CD8-positive, alpha-beta memory T cell (primary cell): ENCODE results near the gene FCHO2. TPM values are rescaled to one million over a fixed set of nuclear protein-coding genes. Genes with fewer than 3 reads are reported as not detected.

ENCODE experiments used
- CTCF ChIA-PET: fragments of 350-600 bp; sonication (Branson Sonifier 250); formaldehyde crosslinking; loops from one replicate; lab custom pipeline; 2021; ENCODE audit warnings: antibody characterized with exemption; lab: Charles Lee
- POLR2A ChIA-PET: fragments of 350-600 bp; sonication (Branson Sonifier 250); formaldehyde crosslinking; loops from one replicate; lab custom pipeline; 2021; ENCODE audit warnings: antibody characterized with exemption; lab: Charles Lee
- DNase-seq, 5 donors: peaks; one replicate each; pipeline versions ENCODE4 v3.0.0 to v3.0.0-alpha.2; 2020 to 2022; ENCODE audit warnings: mixed read lengths in 1 of 5
- H3K27ac ChIP-seq: one replicate; pipeline ENCODE4 v1.7.0; 2013; ENCODE audit warnings: low read depth, mild to moderate bottlenecking, low read length, moderate library complexity
- H3K27me3 ChIP-seq: 2 replicates; pipeline ENCODE4 v1.7.0; 2013; ENCODE audit warnings: low read length, mild to moderate bottlenecking; ENCODE audit not compliant: insufficient read depth, poor library complexity, severe bottlenecking
- H3K36me3 ChIP-seq: 2 replicates; pipeline ENCODE4 v1.7.0; 2013; ENCODE audit warnings: mild to moderate bottlenecking, low read length, moderate library complexity; ENCODE audit not compliant: insufficient read depth
- H3K4me1 ChIP-seq: 2 replicates; pipeline ENCODE4 v1.7.0; 2013; ENCODE audit warnings: mild to moderate bottlenecking, low read length, moderate library complexity; ENCODE audit not compliant: insufficient read depth
- H3K4me3 ChIP-seq: 2 replicates; pipeline ENCODE4 v1.7.0; 2013; ENCODE audit warnings: mild to moderate bottlenecking, low read length
- H3K9me3 ChIP-seq: 2 replicates; pipeline ENCODE4 v1.7.0; 2013; ENCODE audit warnings: mild to moderate bottlenecking, low read length
- H3K27ac Mint-ChIP-seq, 8 donors: one replicate each; pipeline ENCODE4 v1.8.0; 2020 to 2021; ENCODE audit warnings: mixed read lengths in 8 of 8, mild to moderate bottlenecking in 6 of 8, inconsistent platforms in 3 of 8, moderate library complexity in 3 of 8
- H3K27me3 Mint-ChIP-seq, 2 donors: one replicate each; pipeline ENCODE4 v1.8.0; 2020 to 2021; ENCODE audit warnings: mixed read lengths in 2 of 2, mild to moderate bottlenecking in 1 of 2, moderate library complexity in 1 of 2
- H3K36me3 Mint-ChIP-seq, 3 donors: one replicate each; pipeline ENCODE4 v1.8.0; 2020 to 2021; ENCODE audit warnings: mixed read lengths in 3 of 3, inconsistent platforms in 1 of 3, mild to moderate bottlenecking in 1 of 3
- H3K4me1 Mint-ChIP-seq, 3 donors: one replicate each; pipeline ENCODE4 v1.8.0; 2020 to 2021; ENCODE audit warnings: mixed read lengths in 3 of 3, inconsistent platforms in 1 of 3, mild to moderate bottlenecking in 1 of 3
- H3K4me3 Mint-ChIP-seq, 7 donors: one replicate each; pipeline ENCODE4 v1.8.0; 2020 to 2021; ENCODE audit warnings: mixed read lengths in 7 of 7, mild to moderate bottlenecking in 6 of 7, moderate library complexity in 4 of 7, inconsistent platforms in 2 of 7
- H3K9me3 Mint-ChIP-seq, 5 donors: one replicate each; pipeline ENCODE4 v1.8.0; 2020 to 2022; ENCODE audit warnings: mixed read lengths in 5 of 5, mild to moderate bottlenecking in 3 of 5, moderate library complexity in 2 of 5, inconsistent platforms in 1 of 5
- polyA plus RNA-seq: library from polyadenylated mRNA; unstranded; fragments of 300-500 nt; fragmentation: Illumina TruSeq; gene quantifications from one replicate; pipeline ENCODE4 v1.2.3, GENCODE V29; 2021
- total RNA-seq, 2 experiments: library from RNA; stranded (reverse); gene quantifications; one replicate each; pipeline ENCODE4 v1.2.3, GENCODE V29; 2021

The FCHO2 gene
- total and polyA plus RNA-seq, 3 experiments from 2014 or later = 0.98 to 4.2 (median 3.9) TPM

DNA sequence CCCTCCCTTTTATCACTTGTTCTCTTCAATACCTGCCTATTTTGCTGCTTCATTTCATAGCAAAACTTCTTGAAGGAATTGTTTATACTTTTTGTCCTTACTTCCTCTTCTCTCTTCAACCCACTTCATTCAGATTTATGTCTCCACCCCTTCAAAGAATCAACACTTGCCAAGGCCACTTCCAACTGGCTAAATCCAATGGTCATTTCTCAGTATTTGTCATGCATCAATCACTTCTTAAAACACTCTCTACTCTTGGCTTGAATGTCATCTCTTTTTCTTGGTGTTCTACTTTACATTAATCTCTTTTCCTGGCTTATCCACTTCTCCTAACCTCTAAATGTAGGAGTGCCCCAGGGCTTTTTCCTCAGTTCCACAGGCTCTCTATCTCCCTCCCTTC lies 8.3 kb upstream of the FCHO2 start:
- H3K27ac ChIP-seq = no peak overlapping the region
- no peaks in the 10 kb centered on the region for H3K4me1 ChIP-seq
- DNase-seq = no peak
- H3K27ac Mint-ChIP-seq = no peak overlapping the region
- CTCF ChIA-PET = no interaction called here
- H3K36me3 Mint-ChIP-seq = no peaks in the 10 kb centered on the region
- POLR2A ChIA-PET = no interaction called here
- no peaks in the 10 kb centered on the region for H3K36me3 ChIP-seq
- H3K9me3 Mint-ChIP-seq = no peaks in the 10 kb centered on the region
- H3K4me3 Mint-ChIP-seq = no peak overlapping the region
- peaks cover 10 to 48% of the 10 kb centered on the region in 2 donors for H3K27me3 Mint-ChIP-seq
- no peaks in the 10 kb centered on the region for H3K27me3 ChIP-seq
- no peak overlapping the region for H3K4me3 ChIP-seq
- H3K9me3 ChIP-seq = no peaks in the 10 kb centered on the region
- no peaks in the 10 kb centered on the region for H3K4me1 Mint-ChIP-seq

DNA sequence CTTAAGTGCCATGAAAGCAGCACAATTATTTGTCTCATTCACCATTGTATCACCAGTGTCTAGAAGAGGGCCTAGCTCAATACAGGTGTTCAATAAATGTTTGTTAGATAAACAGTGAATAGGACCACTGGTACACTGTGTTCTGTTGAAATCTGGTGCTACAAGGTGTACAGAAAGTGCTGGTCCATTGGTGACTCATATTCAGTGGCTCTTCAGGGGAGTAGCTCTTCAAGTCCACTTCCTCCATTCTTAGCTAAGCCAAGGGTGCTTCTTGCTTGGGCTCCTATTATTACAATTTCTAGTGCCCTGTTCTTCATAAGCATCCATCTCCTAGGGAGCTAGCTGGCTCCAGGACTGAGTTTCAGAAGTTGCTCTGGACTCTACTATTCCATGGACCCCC lies 6.4 kb upstream of the FCHO2 start:
- no peaks in the 10 kb centered on the region for H3K9me3 ChIP-seq
- no peaks in the 10 kb centered on the region for H3K36me3 Mint-ChIP-seq
- ChIA-PET CTCF (no interaction called here), POLR2A (no interaction called here)
- H3K4me1 Mint-ChIP-seq = no peaks in the 10 kb centered on the region
- H3K36me3 ChIP-seq = no peaks in the 10 kb centered on the region
- peak overlapping the region in 1 of 8 donors; percentile 0 for H3K27ac Mint-ChIP-seq
- peaks cover 12 to 55% of the 10 kb centered on the region in 2 donors for H3K27me3 Mint-ChIP-seq
- H3K9me3 Mint-ChIP-seq = no peaks in the 10 kb centered on the region
- no peak overlapping the region for H3K4me3 ChIP-seq
- H3K4me1 ChIP-seq = no peaks in the 10 kb centered on the region
- H3K4me3 Mint-ChIP-seq = no peak overlapping the region
- DNase-seq = no peak
- H3K27me3 ChIP-seq = no peaks in the 10 kb centered on the region
- no peak overlapping the region for H3K27ac ChIP-seq

DNA sequence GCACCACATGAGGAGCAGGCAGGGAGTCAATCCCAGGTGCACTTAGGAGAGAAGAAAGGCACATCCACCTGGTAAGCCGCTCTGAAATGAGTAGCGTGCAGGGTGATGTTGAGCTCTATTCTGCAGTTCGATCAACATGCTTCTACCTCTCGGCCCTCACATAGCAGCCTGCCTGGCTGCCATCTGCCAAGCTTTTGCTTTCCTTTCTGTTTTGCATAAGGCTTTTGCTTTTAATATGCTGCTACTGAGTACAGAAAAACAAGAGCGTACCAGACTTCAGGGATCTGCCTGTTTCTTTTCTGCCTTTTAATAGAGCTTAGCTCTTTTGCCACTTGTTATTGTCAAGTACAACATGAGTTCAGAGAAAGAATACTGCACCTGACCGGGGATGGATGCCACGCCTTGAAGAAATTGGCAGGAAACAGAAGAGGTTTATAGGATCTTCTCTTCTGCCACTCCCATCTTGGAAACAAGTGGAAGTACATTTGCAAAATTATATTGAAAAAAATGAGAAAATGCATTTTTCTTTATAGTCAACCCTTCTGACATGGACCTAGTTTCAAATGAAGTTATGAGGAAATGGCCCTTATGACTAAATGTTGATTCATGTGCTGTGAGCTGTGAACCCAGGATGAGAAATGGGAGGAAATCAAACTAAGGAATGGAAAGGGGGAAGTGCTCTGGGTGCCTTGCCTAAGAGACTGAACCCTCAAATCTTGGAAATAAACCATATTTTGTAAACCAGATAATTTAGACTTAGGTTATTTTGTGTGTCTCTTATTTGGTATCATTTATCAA lies 4.0 kb upstream of the FCHO2 start:
- Histone ChIP-seq H3K4me3 (no peak overlapping the region), H3K9me3 (no peaks in the 10 kb centered on the region), H3K36me3 (no peaks in the 10 kb centered on the region), H3K4me1 (peaks cover 6% of the 10 kb centered on the region), H3K27me3 (peaks cover 8% of the 10 kb centered on the region), H3K27ac (no peak overlapping the region)
- ChIA-PET POLR2A (no interaction called here), CTCF (no interaction called here)
- no peak for DNase-seq
- no peak overlapping the region for H3K27ac Mint-ChIP-seq
- H3K27me3 Mint-ChIP-seq = peaks cover 20 to 57% of the 10 kb centered on the region in 2 donors
- no peaks in the 10 kb centered on the region for H3K9me3 Mint-ChIP-seq
- H3K36me3 Mint-ChIP-seq = peaks cover 0 to 10% (median 0%) of the 10 kb centered on the region in 3 donors
- H3K4me3 Mint-ChIP-seq = peak overlapping the region in 1 of 7 donors; percentile 37
- H3K4me1 Mint-ChIP-seq = peaks cover 10 to 17% (median 12%) of the 10 kb centered on the region in 3 donors

DNA sequence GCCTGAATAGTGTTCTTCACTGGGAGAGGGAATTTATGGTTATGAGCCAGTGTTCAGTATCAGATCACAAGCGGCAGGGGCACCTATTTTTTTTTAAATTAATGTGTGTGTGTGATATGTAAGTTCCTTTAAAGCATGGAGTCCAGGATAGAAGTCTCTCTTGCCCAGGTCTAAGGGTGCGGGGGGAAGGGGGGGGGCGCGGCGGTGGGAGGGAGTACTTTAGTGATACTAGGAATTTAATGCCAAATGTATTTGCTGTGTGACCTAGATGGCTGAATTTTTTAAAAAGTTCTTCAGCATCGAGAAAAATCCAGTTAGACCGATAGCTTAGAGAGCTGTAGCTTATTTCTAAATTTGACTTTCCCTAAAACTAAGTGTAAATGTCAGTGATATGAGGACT lies 1.5 kb upstream of the FCHO2 start:
- peaks cover 0 to 3% (median 0%) of the 10 kb centered on the region in 5 donors for H3K9me3 Mint-ChIP-seq
- H3K36me3 ChIP-seq = no peaks in the 10 kb centered on the region
- no peak overlapping the region for H3K4me3 ChIP-seq
- peaks cover 6% of the 10 kb centered on the region for H3K4me1 ChIP-seq
- peak overlapping the region in 1 of 8 donors; percentile 69 for H3K27ac Mint-ChIP-seq
- H3K4me3 Mint-ChIP-seq = peak overlapping the region; percentile 26 to 96 (median 91)
- no peaks in the 10 kb centered on the region for H3K9me3 ChIP-seq
- CTCF ChIA-PET = interaction anchor here (1.0 to 2.4 kb wide), 3 partner anchors 29 to 247 kb away, joined by 3 to 7 read pairs (median 3); no protein-coding TSS in a partner anchor
- peaks cover 29 to 59% of the 10 kb centered on the region in 2 donors for H3K27me3 Mint-ChIP-seq
- H3K36me3 Mint-ChIP-seq = peaks cover 0 to 10% (median 0%) of the 10 kb centered on the region in 3 donors
- H3K27me3 ChIP-seq = peaks cover 8% of the 10 kb centered on the region
- no peak overlapping the region for H3K27ac ChIP-seq
- no peak for DNase-seq
- peaks cover 16 to 32% (median 18%) of the 10 kb centered on the region in 3 donors for H3K4me1 Mint-ChIP-seq
- POLR2A ChIA-PET = no interaction called here

DNA sequence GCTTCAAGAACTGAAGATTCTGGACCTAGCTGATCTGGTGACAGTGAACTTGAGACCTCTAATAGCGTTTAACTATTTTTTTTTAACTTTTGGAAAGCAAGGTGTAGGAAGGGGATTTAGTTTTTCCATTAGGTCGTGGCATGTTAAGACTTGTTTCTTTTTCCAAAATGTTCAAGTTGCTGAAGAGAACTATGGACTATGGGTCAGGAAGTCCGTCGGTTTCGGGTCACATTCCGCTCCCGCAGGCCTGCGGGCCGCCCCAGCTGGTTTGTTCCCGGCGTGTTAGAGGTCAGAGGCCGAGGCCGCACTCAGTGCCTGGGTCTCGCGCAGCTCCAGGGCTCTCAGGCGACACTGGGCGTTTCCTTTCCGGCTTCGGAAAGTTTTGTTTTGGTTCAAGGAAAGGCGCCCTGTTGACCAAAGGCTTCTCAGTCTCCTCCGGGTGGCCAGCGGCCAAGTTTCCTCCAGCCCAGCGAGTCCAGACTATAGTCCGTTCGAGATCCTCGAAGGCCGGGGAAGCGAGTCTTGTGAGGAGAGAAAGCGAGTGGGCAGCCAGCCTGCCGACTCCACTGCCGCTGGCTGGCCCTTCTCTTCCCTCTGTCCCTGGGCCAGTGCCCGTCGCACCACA lies 586 bp upstream of the FCHO2 start:
- peaks cover 6% of the 10 kb centered on the region for H3K4me1 ChIP-seq

DNA sequence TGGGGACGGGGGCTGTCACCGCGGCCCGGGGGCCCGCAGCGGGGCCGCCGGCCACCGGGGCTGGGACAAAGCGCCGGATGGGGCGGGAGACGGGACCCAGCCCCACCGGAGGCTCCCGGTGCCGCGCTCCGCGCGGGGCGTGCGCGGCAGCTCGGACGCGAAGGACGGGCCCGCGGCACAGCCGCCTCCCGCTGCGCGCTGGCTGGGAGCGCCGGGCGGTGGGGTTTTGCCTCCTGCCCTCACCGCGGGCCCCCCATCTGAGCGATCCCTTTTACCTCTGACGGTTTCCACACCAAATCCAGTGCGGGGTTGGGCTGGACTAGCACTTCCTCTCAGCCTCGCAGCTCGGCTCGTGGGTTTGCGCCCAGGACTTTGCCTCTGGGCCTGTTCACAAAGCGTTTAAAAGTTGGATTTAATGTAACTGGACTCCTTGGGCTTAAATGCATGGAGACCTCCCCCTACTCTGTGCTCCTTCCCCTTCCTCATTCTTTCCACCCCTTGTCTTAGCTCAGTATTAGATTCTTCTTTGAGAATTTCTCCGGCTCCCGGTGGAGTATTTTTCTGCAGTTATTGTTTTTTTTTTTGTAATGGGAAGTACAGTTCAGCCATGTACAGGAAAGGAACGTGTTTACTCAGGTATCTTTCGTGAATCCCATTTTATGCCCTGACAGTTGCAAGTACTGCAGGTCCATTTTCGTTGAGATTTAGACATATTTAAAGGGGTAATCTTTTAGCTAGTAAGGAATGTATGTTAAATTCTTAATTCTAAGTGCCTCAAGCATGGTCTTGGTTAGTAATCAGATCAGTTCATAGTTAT lies 691 bp downstream of the FCHO2 start:
- H3K27ac ChIP-seq = peak overlapping the region; percentile 50
- POLR2A ChIA-PET = interaction anchor here (0.6 to 1.2 kb wide), 3 partner anchors 44 to 542 kb away, joined by 3 to 5 read pairs (median 3); partner anchors contain the start of gene BTF3
- H3K4me3 ChIP-seq = peak overlapping the region; percentile 85
- CTCF ChIA-PET = interaction anchor here (0.6 to 2.4 kb wide), 13 partner anchors 7 to 723 kb away, joined by 3 to 12 read pairs (median 3); partner anchors contain the start of gene TNPO1
- no peaks in the 10 kb centered on the region for H3K9me3 ChIP-seq
- H3K36me3 ChIP-seq = no peaks in the 10 kb centered on the region
- H3K27me3 ChIP-seq = peaks cover 8% of the 10 kb centered on the region
- H3K4me1 ChIP-seq = peaks cover 6% of the 10 kb centered on the region
- peak in 4 of 5 donors; percentile 6 to 55 (median 20) for DNase-seq
- Mint-ChIP-seq H3K27ac (peak overlapping the region in 7 of 8 donors; percentile 51 to 87 (median 68)), H3K4me1 (peaks cover 16 to 32% (median 18%) of the 10 kb centered on the region in 3 donors), H3K36me3 (peaks cover 0 to 10% (median 0%) of the 10 kb centered on the region in 3 donors), H3K9me3 (peaks cover 0 to 3% (median 0%) of the 10 kb centered on the region in 5 donors), H3K4me3 (peak overlapping the region; percentile 84 to 96 (median 94)), H3K27me3 (peaks cover 29 to 56% of the 10 kb centered on the region in 2 donors)

More for the DNA sequence above, 586 bp upstream of the FCHO2 start:
- Mint-ChIP-seq H3K36me3 (peaks cover 0 to 10% (median 0%) of the 10 kb centered on the region in 3 donors), H3K4me1 (peaks cover 16 to 32% (median 18%) of the 10 kb centered on the region in 3 donors), H3K9me3 (peaks cover 0 to 3% (median 0%) of the 10 kb centered on the region in 5 donors), H3K27me3 (peaks cover 29 to 62% of the 10 kb centered on the region in 2 donors), H3K4me3 (peak overlapping the region; percentile 86 to 96 (median 94)), H3K27ac (peak overlapping the region; percentile 48 to 91 (median 84))
- ChIA-PET CTCF (interaction anchor here (0.9 to 2.4 kb wide), 11 partner anchors 9 to 609 kb away, joined by 3 to 12 read pairs (median 3); partner anchors contain the start of gene TNPO1), POLR2A (interaction anchor here (1.2 kb wide), 1 partner anchor 543 kb away, joined by 5 read pairs; the partner anchor contains the start of gene BTF3)
- Histone ChIP-seq H3K27me3 (peaks cover 8% of the 10 kb centered on the region), H3K9me3 (no peaks in the 10 kb centered on the region), H3K27ac (peak overlapping the region; percentile 74), H3K4me3 (peak overlapping the region; percentile 85), H3K36me3 (no peaks in the 10 kb centered on the region)
- DNase-seq = no peak

DNA sequence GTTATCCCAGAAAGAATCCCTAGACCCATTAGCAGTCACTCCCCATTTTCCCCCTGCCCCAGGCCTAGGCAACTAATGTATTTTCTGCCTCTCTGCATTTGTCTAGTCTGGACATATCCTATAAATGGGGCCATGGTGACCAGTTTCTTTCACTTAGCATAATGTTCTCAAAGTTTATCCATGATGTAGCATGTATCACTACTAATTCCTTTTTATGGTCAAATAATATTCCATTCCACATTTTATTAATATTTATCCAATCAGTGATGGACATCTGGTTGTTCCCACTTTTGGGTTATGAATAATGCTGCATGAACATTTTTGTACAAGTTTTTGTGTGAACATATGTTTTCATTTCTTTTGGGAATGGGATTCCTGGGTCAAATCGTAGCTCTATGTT lies 1.5 kb downstream of the FCHO2 start:
- peaks cover 16 to 32% (median 18%) of the 10 kb centered on the region in 3 donors for H3K4me1 Mint-ChIP-seq

More for the DNA sequence above, 1.5 kb downstream of the FCHO2 start:
- Mint-ChIP-seq H3K36me3 (peaks cover 0 to 10% (median 0%) of the 10 kb centered on the region in 3 donors), H3K4me3 (peak overlapping the region; percentile 84 to 95 (median 89)), H3K27ac (peak overlapping the region in 1 of 8 donors; percentile 51), H3K9me3 (peaks cover 0 to 3% (median 0%) of the 10 kb centered on the region in 5 donors), H3K27me3 (peaks cover 31 to 48% of the 10 kb centered on the region in 2 donors)
- POLR2A ChIA-PET = no interaction called here
- Histone ChIP-seq H3K27ac (no peak overlapping the region), H3K27me3 (peaks cover 8% of the 10 kb centered on the region), H3K36me3 (no peaks in the 10 kb centered on the region), H3K4me3 (no peak overlapping the region), H3K9me3 (no peaks in the 10 kb centered on the region), H3K4me1 (peaks cover 6% of the 10 kb centered on the region)
- no peak for DNase-seq
- CTCF ChIA-PET = interaction anchor here (1.9 kb wide), 1 partner anchor 494 kb away, joined by 12 read pairs; no protein-coding TSS in a partner anchor
